H1 (cell line): Measurements from ENCODE around the gene TGM1. TPM values are rescaled to one million over a fixed set of nuclear protein-coding genes. Genes with fewer than 3 reads are reported as not detected.

Experiments used
- CTCF ChIA-PET: fragments of 300-600 bp; sonication (Branson Sonifier 250); formaldehyde crosslinking; loops from one replicate; lab custom pipeline; 2021; ENCODE audit not compliant: partially characterized antibody; lab: Charles Lee
- POLR2A ChIA-PET: fragments of 300-600 bp; sonication (Branson Sonifier 250); formaldehyde crosslinking; loops from one replicate; lab custom pipeline; 2021; ENCODE audit warnings: inconsistent platforms; ENCODE audit not compliant: partially characterized antibody; lab: Charles Lee
- DNase-seq, 2 experiments: peaks; one replicate each; pipeline versions ENCODE4 v3.0.0 to v3.0.0-alpha.2; 2010 to 2022; ENCODE audit warnings: low spot score in 2 of 2, low read depth in 1 of 2, mixed read lengths in 1 of 2
- FAIRE-seq: peaks from 2 replicates; lab custom pipeline; 2011; peaks lifted over from hg19 to GRCh38; lab: Jason Lieb, UNC
- H2AFZ ChIP-seq: 2 replicates; pipeline ENCODE4 v1.8.1; 2012; ENCODE audit warnings: low read length, inconsistent platforms
- H2AK5ac ChIP-seq: 2 replicates; pipeline ENCODE4 v1.6.1; 2013; ENCODE audit warnings: low read depth, low read length
- H2BK120ac ChIP-seq: replicated peaks from 2 replicates; pipeline ENCODE3; 2013; ENCODE audit warnings: low read depth, low read length, inconsistent platforms
- H2BK12ac ChIP-seq: 2 replicates; pipeline ENCODE4 v1.6.1; 2013; ENCODE audit warnings: low read depth, low read length
- H2BK15ac ChIP-seq: 2 replicates; pipeline ENCODE4 v1.6.1; 2013; ENCODE audit warnings: low read length
- H2BK20ac ChIP-seq: 2 replicates; pipeline ENCODE4 v1.6.1; 2013; ENCODE audit warnings: low read length
- H2BK5ac ChIP-seq: 2 replicates; pipeline ENCODE4 v1.6.1; 2013; ENCODE audit warnings: low read depth, low read length
- H3K14ac ChIP-seq: 2 replicates; pipeline ENCODE4 v1.6.1; 2013; ENCODE audit warnings: inconsistent platforms; ENCODE audit not compliant: insufficient read length
- H3K18ac ChIP-seq: 2 replicates; pipeline ENCODE4 v1.6.1; 2013; ENCODE audit warnings: low read length; ENCODE audit errors: extremely low read depth
- H3K23ac ChIP-seq: 2 replicates; pipeline ENCODE4 v1.6.1; 2013; ENCODE audit warnings: inconsistent platforms; ENCODE audit not compliant: insufficient read length
- H3K23me2 ChIP-seq: 2 replicates; pipeline ENCODE4 v1.6.1; 2013; ENCODE audit warnings: low read depth, low read length
- H3K27ac ChIP-seq: 2 replicates; pipeline ENCODE4 v1.6.1; 2011; ENCODE audit warnings: low read depth, low read length, inconsistent platforms
- H3K27me3 ChIP-seq, 4 experiments: replicated peaks in 1 of 4; 1 replicate in 1 of 4; 2 replicates in 3 of 4; pipeline versions ENCODE4 v1.6.1 to v1.8.1; 2011 to 2013; ENCODE audit warnings: low read length in 3 of 4, mild to moderate bottlenecking in 3 of 4, inconsistent platforms in 2 of 4, mixed read lengths in 2 of 4, moderate library complexity in 1 of 4; ENCODE audit not compliant: control insufficient read depth in 3 of 4, insufficient read depth in 3 of 4; ENCODE audit errors: extremely low read depth in 1 of 4
- H3K36me3 ChIP-seq, 4 experiments: 2 replicates each; pipeline versions ENCODE4 v1.6.1 to v1.8.1; 2011 to 2013; ENCODE audit warnings: mild to moderate bottlenecking in 4 of 4, low read length in 3 of 4, moderate library complexity in 2 of 4, control low read depth in 1 of 4, inconsistent platforms in 1 of 4; ENCODE audit not compliant: insufficient read depth in 4 of 4, control insufficient read depth in 2 of 4
- H3K4ac ChIP-seq: replicated peaks from 2 replicates; pipeline ENCODE3; 2013; ENCODE audit warnings: low read length, low read depth, mixed read lengths, inconsistent platforms; ENCODE audit not compliant: insufficient read length
- H3K4me1 ChIP-seq, 4 experiments: replicated peaks in 1 of 4; 1 replicate in 1 of 4; 2 replicates in 3 of 4; pipeline versions ENCODE4 v1.6.1 to v1.8.1; 2011 to 2013; ENCODE audit warnings: low read length in 3 of 4, inconsistent platforms in 2 of 4, mixed read lengths in 1 of 4; ENCODE audit not compliant: insufficient read depth in 4 of 4, control insufficient read depth in 3 of 4
- H3K4me2 ChIP-seq, 2 experiments: 2 replicates each; pipeline versions ENCODE4 v1.6.1 to v1.8.1; 2011 to 2013; ENCODE audit warnings: low read depth in 2 of 2, low read length in 2 of 2, control low read depth in 1 of 2, inconsistent platforms in 1 of 2, mild to moderate bottlenecking in 1 of 2; ENCODE audit not compliant: insufficient read depth in 1 of 2
- H3K4me3 ChIP-seq, 4 experiments: fragments of 200-600, 300-600 bp in 1 of 4; sonication (generic), shearing (Covaris generic), sonication (Bioruptor Twin) in 1 of 4; 2 replicates each; pipeline versions ENCODE4 v1.5.1 to v1.8.1; 2011 to 2016; ENCODE audit warnings: low read length in 4 of 4, low read depth in 3 of 4, control low read depth in 2 of 4, inconsistent platforms in 2 of 4, mild to moderate bottlenecking in 2 of 4, mixed read lengths in 1 of 4, moderate library complexity in 1 of 4; ENCODE audit not compliant: insufficient read depth in 2 of 4; ENCODE audit errors: extremely low read depth in 1 of 4
- H3K56ac ChIP-seq: replicated peaks from 2 replicates; pipeline ENCODE3; 2013; ENCODE audit warnings: low read depth, mild to moderate bottlenecking, mixed read lengths, low read length, inconsistent platforms; ENCODE audit not compliant: insufficient read length
- H3K79me1 ChIP-seq: 2 replicates; pipeline ENCODE4 v1.6.1; 2013; ENCODE audit warnings: low read depth, low read length, control low read depth
- H3K79me2 ChIP-seq, 2 experiments: 2 replicates each; pipeline versions ENCODE4 v1.6.1 to v1.8.1; 2012 to 2013; ENCODE audit warnings: low read length in 2 of 2, mild to moderate bottlenecking in 2 of 2, inconsistent platforms in 1 of 2; ENCODE audit not compliant: insufficient read depth in 2 of 2, control insufficient read depth in 1 of 2
- H3K9ac ChIP-seq, 4 experiments: replicated peaks in 1 of 4; 1 replicate in 1 of 4; 2 replicates in 3 of 4; pipeline versions ENCODE4 v1.6.1 to v1.8.1; 2011 to 2013; ENCODE audit warnings: low read depth in 3 of 4, low read length in 3 of 4, control low read depth in 2 of 4, mild to moderate bottlenecking in 2 of 4, moderate library complexity in 2 of 4, inconsistent platforms in 1 of 4; ENCODE audit errors: extremely low read depth in 1 of 4
- H3K9me3 ChIP-seq, 2 experiments: 2 replicates each; pipeline versions ENCODE4 v1.6.1 to v1.8.1; 2012 to 2013; ENCODE audit warnings: mild to moderate bottlenecking in 2 of 2, moderate library complexity in 2 of 2, control low read depth in 1 of 2, inconsistent platforms in 1 of 2, low read depth in 1 of 2, low read length in 1 of 2, mixed read lengths in 1 of 2; ENCODE audit not compliant: insufficient read depth in 2 of 2
- H4K20me1 ChIP-seq, 2 experiments: replicated peaks in 1 of 2; 2 replicates each; pipeline versions ENCODE3 to v1.8.1; 2011 to 2013; ENCODE audit warnings: inconsistent platforms in 2 of 2, low read length in 2 of 2, mild to moderate bottlenecking in 1 of 2; ENCODE audit not compliant: insufficient read depth in 2 of 2, control insufficient read depth in 1 of 2
- H4K5ac ChIP-seq: 2 replicates; pipeline ENCODE4 v1.6.1; 2013; ENCODE audit warnings: low read length, low read depth, mixed read lengths, inconsistent platforms; ENCODE audit not compliant: insufficient read length
- H4K8ac ChIP-seq: 2 replicates; pipeline ENCODE4 v1.8.0; 2013; ENCODE audit warnings: mild to moderate bottlenecking, moderate library complexity, low read length, inconsistent platforms; ENCODE audit not compliant: insufficient read depth; ENCODE audit errors: extremely low read depth
- H4K91ac ChIP-seq: replicated peaks from 2 replicates; pipeline ENCODE3; 2013; ENCODE audit warnings: low read length, mixed read lengths, inconsistent platforms; ENCODE audit not compliant: insufficient read length
- CTCF ChIP-seq, 3 experiments: IDR thresholded peaks; 1 replicate in 2 of 3; 2 replicates in 1 of 3; pipeline versions ENCODE4 v1.5.1 to v1.6.1; 2011; ENCODE audit warnings: low read length in 3 of 3, mild to moderate bottlenecking in 3 of 3, inconsistent platforms in 2 of 3, low read depth in 1 of 3, moderate library complexity in 1 of 3; ENCODE audit not compliant: insufficient read depth in 1 of 3; ENCODE audit errors: control extremely low read depth in 1 of 3
- EZH2 ChIP-seq: fragments of 200-600 bp; sonication (generic); IDR thresholded peaks from 2 replicates; pipeline ENCODE4 v1.7.1; 2012; ENCODE audit warnings: low read depth, mild to moderate bottlenecking, moderate library complexity, low read length, inconsistent platforms; ENCODE audit not compliant: severe bottlenecking
- JUND ChIP-seq: IDR thresholded peaks from 2 replicates; pipeline ENCODE4 v1.6.1; 2011; ENCODE audit warnings: mild to moderate bottlenecking, improper control_type of control experiment, low read length
- NRF1 ChIP-seq: IDR thresholded peaks from 2 replicates; pipeline ENCODE4 v1.6.1; 2011; ENCODE audit warnings: mild to moderate bottlenecking, low read depth, low read length, improper control_type of control experiment
- WGBS, 2 experiments: shearing (Covaris generic) in 1 of 2; methylation state at CpG; one replicate each; pipeline versions ENCODE4 v1.1.6 to v1.1.7; 2013 to 2015; ENCODE audit warnings: low lambda C conversion rate in 2 of 2, mixed read lengths in 2 of 2, inconsistent platforms in 1 of 2, low coverage in 1 of 2, missing lambda C conversion rate in 1 of 2; ENCODE audit not compliant: insufficient replicate concordance in 2 of 2, insufficient coverage in 1 of 2, insufficient read length in 1 of 2; ENCODE audit errors: extremely low coverage in 1 of 2, missing lambda C conversion rate in 1 of 2; 5-methylcytosine and 5-hydroxymethylcytosine counted together
- polyA plus RNA-seq, 7 experiments: library from polyadenylated mRNA; depleted of rRNA in 3 of 7; stranded (reverse) in 5 of 7; unstranded in 2 of 7; fragments of >200 nt in 5 of 7; fragments of 200-250 nt in 2 of 7; gene quantifications; 1 replicate in 5 of 7; 2 replicates in 1 of 7; 4 replicates in 1 of 7; pipeline versions ENCODE4 v1.2.1 to v1.2.3, GENCODE V29; 2011 to 2013; ENCODE audit warnings: missing spikeins in 2 of 7, mixed read lengths in 2 of 7
- total RNA-seq: library from RNA; stranded (reverse); fragmentation: NEBNext Ultra II Directional; extraction: Animal tissue kit (Norgen Biotek cat#: 25700); gene quantifications from 2 replicates; pipeline ENCODE4 v1.2.1, GENCODE V29; 2021

The TGM1 gene
- total and polyA plus RNA-seq, 2 of the 8 experiments (the other 6 are each of a cell fraction or from before 2014, with no cell fraction given) = 1.8 to 2.2 TPM

- Histone ChIP-seq H3K56ac (no peak overlapping the region), H2BK15ac (no peak overlapping the region)
- no peak for FAIRE-seq
Observed at GRCh38 chr14:24219521-24219920, 43.5 kb downstream of the TGM1 start.

More at GRCh38 chr14:24219521-24219920, 43.5 kb downstream of the TGM1 start:
- no peak overlapping the region for H3K23ac ChIP-seq
- H4K20me1 ChIP-seq = peaks cover 0 to 1% of the 10 kb centered on the region in 2 experiments
- no peak overlapping the region for H3K18ac ChIP-seq
- H3K27ac ChIP-seq = no peak overlapping the region
- no peak overlapping the region for H2BK12ac ChIP-seq
- no peak overlapping the region for H3K4me3 ChIP-seq
- H3K9me3 ChIP-seq = no peaks in the 10 kb centered on the region
- H3K36me3 ChIP-seq = peaks cover 0 to 6% (median 4%) of the 10 kb centered on the region in 4 experiments; a peak in 4 of 8 replicates
- no peak overlapping the region for H4K91ac ChIP-seq
- H4K8ac ChIP-seq = no peak overlapping the region
- H3K79me2 ChIP-seq = peaks cover 0 to 30% of the 10 kb centered on the region in 2 experiments; a peak in 2 of 4 replicates
- TF ChIP-seq CTCF (IDR thresholded peaks at IDR 0.05; ENCODE audit: control extremely low read depth in 1 of 3, insufficient read depth in 1 of 3, low read depth in 1 of 3, low read length in 3 of 3) = no peak
- no peak for TF ChIP-seq JUND
- no peak for TF ChIP-seq EZH2
- no peak for TF ChIP-seq NRF1
- H3K27me3 ChIP-seq = no peaks in the 10 kb centered on the region
- H3K9ac ChIP-seq = no peak overlapping the region
- no peak overlapping the region for H3K14ac ChIP-seq
- H2BK5ac ChIP-seq = no peak overlapping the region
- H3K4me2 ChIP-seq = no peak overlapping the region
- WGBS, 2 experiments = 60% methylated on average over 3 of the region's 3 CpGs; no CpG with 5 or more reads in 1 of the 2 experiments
- H3K79me1 ChIP-seq = no peaks in the 10 kb centered on the region; the same call in 1 of the 2 replicates
- no peak overlapping the region for H2BK20ac ChIP-seq
- H2AK5ac ChIP-seq = no peak overlapping the region
- no peak for DNase-seq
- H3K4me1 ChIP-seq = no peaks in the 10 kb centered on the region
- CTCF ChIA-PET = interaction anchor here (0.7 to 5.0 kb wide), 7 partner anchors 12 to 88 kb away, joined by 3 to 16 read pairs (median 3); partner anchors contain the start of genes CIDEB and IRF9
- POLR2A ChIA-PET = interaction anchor here (0.8 to 2.0 kb wide), 10 partner anchors 8 to 104 kb away, joined by 3 to 9 read pairs (median 3); partner anchors contain the start of genes DCAF11, DHRS1, NOP9 and NRL
- H3K23me2 ChIP-seq = peaks cover 3% of the 10 kb centered on the region
- no peak overlapping the region for H4K5ac ChIP-seq
- H2AFZ ChIP-seq = no peak overlapping the region
- H3K4ac ChIP-seq = no peak overlapping the region
- no peak overlapping the region for H2BK120ac ChIP-seq
